ENCODE measurements around the gene SLC26A3. TPM values are rescaled to one million over a fixed set of nuclear protein-coding genes. Genes with fewer than 3 reads are reported as not detected.

The SLC26A3 gene
- total RNA-seq, 1 experiment from 2014 or later = not detected

DNA sequence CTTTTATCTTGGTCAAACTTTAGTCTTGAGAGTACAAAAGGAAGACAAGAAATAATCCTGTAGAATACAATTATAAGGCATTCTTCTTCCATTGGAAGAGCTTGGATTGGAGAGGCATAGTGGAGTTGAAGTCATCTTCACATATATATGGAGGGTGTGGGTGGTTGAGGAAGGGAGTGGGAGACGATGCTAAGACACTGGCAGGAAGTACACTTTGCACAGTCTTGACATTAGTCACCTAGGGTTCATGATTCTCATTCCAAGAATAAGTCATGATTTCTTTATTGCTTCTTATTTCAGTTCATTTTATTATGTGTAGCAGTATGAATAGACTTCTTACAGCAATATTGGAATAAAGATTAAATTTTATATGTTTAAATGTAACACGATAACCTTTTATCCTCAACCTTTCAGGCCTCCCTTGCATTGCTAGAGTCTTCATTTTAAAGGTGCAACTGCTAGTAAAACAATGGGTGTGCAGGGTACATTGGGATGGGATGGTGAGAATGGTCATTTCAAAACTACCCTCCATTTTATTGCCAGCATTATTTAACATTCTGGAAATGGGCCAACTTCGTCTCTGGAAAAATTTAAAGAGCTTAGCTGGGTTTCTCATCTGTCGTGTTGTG lies 12.3 kb upstream of the SLC26A3 start:
- Histone ChIP-seq H3K27me3 (ENCODE audit: insufficient read depth, low read length) (no peaks in the 10 kb centered on the region), H3K9ac (ENCODE audit: extremely low read depth, insufficient read length, low read length) (no peak overlapping the region), H3K4ac (ENCODE audit: low read depth, low read length) (no peak overlapping the region), H3K56ac (ENCODE audit: insufficient read length, low read depth, low read length) (no peak overlapping the region), H3K9me3 (ENCODE audit: control insufficient read depth, low read depth, low read length) (no peaks in the 10 kb centered on the region), H3T11ph (ENCODE audit: low read length) (no peak overlapping the region), H2AK5ac (ENCODE audit: insufficient read length, low read length) (no peak overlapping the region), H2BK5ac (ENCODE audit: insufficient read length, low read length) (no peak overlapping the region), H2AFZ (ENCODE audit: low read length) (no peak overlapping the region), H3K79me2 (ENCODE audit: insufficient read depth, low read length) (no peaks in the 10 kb centered on the region), H3K14ac (ENCODE audit: insufficient read depth, low read length) (no peak overlapping the region), H3K23me2 (ENCODE audit: insufficient read length, low read depth, low read length, poor library complexity, severe bottlenecking) (no peaks in the 10 kb centered on the region), H2BK120ac (ENCODE audit: low read depth, low read length, poor library complexity, severe bottlenecking) (no peak overlapping the region), H3K23ac (ENCODE audit: insufficient read length, low read depth, low read length) (no peak overlapping the region), H3K79me1 (ENCODE audit: insufficient read depth, low read depth, low read length, poor library complexity, severe bottlenecking) (no peaks in the 10 kb centered on the region), H3K4me1 (ENCODE audit: insufficient read depth, low read length) (no peaks in the 10 kb centered on the region), H4K8ac (replicated peaks; ENCODE audit: insufficient read length, low read depth, low read length) (no peak overlapping the region), H4K91ac (ENCODE audit: insufficient read length, low read depth, low read length) (no peak overlapping the region), H4K20me1 (ENCODE audit: control insufficient read depth, insufficient read depth, insufficient read length) (no peaks in the 10 kb centered on the region), H2BK20ac (ENCODE audit: low read depth, low read length, poor library complexity, severe bottlenecking) (no peak overlapping the region), H3K27ac (ENCODE audit: insufficient read length, low read depth, low read length) (no peak overlapping the region), H2BK12ac (ENCODE audit: insufficient read length, low read depth, low read length) (no peak overlapping the region), H3K4me2 (ENCODE audit: insufficient read depth, insufficient read length, low read length) (no peak overlapping the region), H3K18ac (ENCODE audit: insufficient read length, low read depth, low read length) (no peak overlapping the region), H4K5ac (ENCODE audit: insufficient read length, low read depth, low read length) (no peak overlapping the region), H2BK15ac (ENCODE audit: low read depth, low read length) (no peak overlapping the region)
- no peaks in the 10 kb centered on the region for H3K36me3 Mint-ChIP-seq (ENCODE audit: insufficient read depth in 1 of 3, low read depth in 3 of 3)
- H3K27ac Mint-ChIP-seq = no peak overlapping the region
- no peak for DNase-seq
- WGBS (ENCODE audit: extremely low coverage, insufficient read length, low lambda C conversion rate) = no CpG with 5 or more reads among the region's 4 CpGs
- H3K9me3 Mint-ChIP-seq = no peaks in the 10 kb centered on the region
- no peaks in the 10 kb centered on the region for H3K4me1 Mint-ChIP-seq
- no peak for TF ChIP-seq CTCF (conservative IDR thresholded peaks at IDR 0.05)
- H3K4me3 Mint-ChIP-seq = no peak overlapping the region
- no peaks in the 10 kb centered on the region for H3K27me3 Mint-ChIP-seq (ENCODE audit: low read depth)

Measured in H9 (cell line).